Islet of Langerhans (tissue), 1 donor: ENCODE measurements around the gene SHISA7.
"Not testable (repeated sequence)": the region's sequence is repeated elsewhere in the genome, so short reads cannot be mapped to it uniquely, and the experiment has no call there.

Experiments
- FAIRE-seq: peaks from one replicate; lab custom pipeline; 2011; peaks lifted over from hg19 to GRCh38; lab: Jason Lieb, UNC

Gene SHISA7

GRCh38 chr19:55418185-55418584 is 24.9 kb downstream of the SHISA7 start:
- FAIRE-seq, result no peak

GRCh38 chr19:55410168-55410567 is 32.9 kb downstream of the SHISA7 start:
- FAIRE-seq, result no peak

- not testable (repeated sequence) for FAIRE-seq
Measured at GRCh38 chr19:55409179-55409578, 33.9 kb downstream of the SHISA7 start.

GRCh38 chr19:55408533-55408872 is 34.6 kb downstream of the SHISA7 start:
- FAIRE-seq, result no peak

- FAIRE-seq, result no peak
Measured at GRCh38 chr19:55407800-55408532, 35.1 kb downstream of the SHISA7 start.

- FAIRE-seq, result not testable (repeated sequence)
Measured at GRCh38 chr19:55407550-55407799, 35.6 kb downstream of the SHISA7 start, which contains the start of gene UBE2S. Gene UBE2S, minus strand, starts transcription at chr19:55407788. Its CDS starts 199 bp downstream, at chr19:55407589.

- no peak for FAIRE-seq
Measured at GRCh38 chr19:55406826-55407549, 36.1 kb downstream of the SHISA7 start.

- FAIRE-seq, result no peak
Measured at GRCh38 chr19:55406091-55406825, 36.8 kb downstream of the SHISA7 start.

GRCh38 chr19:55405638-55406037 is 37.5 kb downstream of the SHISA7 start:
- no peak for FAIRE-seq

- no peak for FAIRE-seq
Measured at GRCh38 chr19:55402509-55402908, 40.6 kb downstream of the SHISA7 start.

- FAIRE-seq, result not testable (repeated sequence)
Measured at GRCh38 chr19:55401390-55401789, 41.7 kb downstream of the SHISA7 start.

- FAIRE-seq, result no peak
Measured at GRCh38 chr19:55400281-55401087, 42.6 kb downstream of the SHISA7 start.

- FAIRE-seq, result no peak
Measured at GRCh38 chr19:55398200-55398925, 44.7 kb downstream of the SHISA7 start.

GRCh38 chr19:55392820-55393761 is 50.0 kb downstream of the SHISA7 start:
- FAIRE-seq, result no peak

GRCh38 chr19:55391702-55392615 is 51.1 kb downstream of the SHISA7 start:
- no peak for FAIRE-seq

GRCh38 chr19:55391191-55391670 is 51.9 kb downstream of the SHISA7 start:
- FAIRE-seq, result no peak

GRCh38 chr19:55390461-55390880 is 52.6 kb downstream of the SHISA7 start:
- no peak for FAIRE-seq

- no peak for FAIRE-seq
Measured at GRCh38 chr19:55389386-55390317, 53.4 kb downstream of the SHISA7 start.
